HG03457 (cell line): ENCODE data around the gene PCSK4.
"Not testable (repeated sequence)": the region's sequence is repeated elsewhere in the genome, so short reads cannot be mapped to it uniquely, and the experiment has no call there.

ENCODE experiments used
- ATAC-seq: cut with Tn5 transposase; IDR thresholded peaks from one replicate; pipeline ENCODE4 v1.9.1; 2021; ENCODE audit warnings: moderate number of reproducible peaks; ENCODE audit not compliant: unreplicated experiment

Gene PCSK4

DNA sequence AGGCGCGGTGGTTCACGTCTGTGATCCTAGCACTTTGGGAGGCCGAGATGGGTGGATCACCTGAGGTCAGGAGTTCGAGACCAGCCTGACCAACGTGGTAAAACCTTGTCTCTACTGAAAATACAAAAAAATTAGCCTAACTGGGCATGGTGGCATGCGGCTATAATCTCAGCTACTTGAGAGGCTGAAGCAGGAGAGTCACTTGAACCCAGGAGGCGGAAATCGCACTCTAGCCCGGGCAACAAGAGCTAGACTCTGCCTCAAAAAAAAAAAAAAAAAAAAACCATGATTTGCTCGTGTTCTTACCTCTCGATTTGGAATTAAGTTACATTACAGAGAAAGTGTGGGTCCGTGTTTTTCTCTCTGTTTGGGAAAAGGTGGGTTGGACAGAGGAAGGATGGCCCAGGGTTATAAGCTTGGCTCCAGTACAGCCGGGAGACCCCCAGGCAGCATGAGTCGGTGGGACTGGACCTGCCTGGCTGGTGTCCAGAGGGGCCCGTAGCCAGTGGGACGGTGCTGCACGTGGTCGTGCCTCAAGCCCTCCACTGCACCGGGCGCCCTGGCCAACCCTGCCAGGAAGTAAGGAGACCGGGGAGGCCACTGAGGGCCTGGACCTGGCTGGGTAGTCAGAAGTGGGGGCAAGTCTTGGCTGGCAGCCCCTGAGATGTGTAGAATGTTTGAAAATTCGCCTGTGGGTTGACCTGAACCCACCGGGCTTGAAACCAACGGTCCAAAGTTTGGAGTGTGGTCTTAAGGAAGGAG is 48.3 kb downstream of the PCSK4 start:
- ATAC-seq = no peak

- no peak for ATAC-seq
These were observed 49.1 kb downstream of the PCSK4 start for GRCh38 chr19:1441022-1441426.

- ATAC-seq = no peak
These were observed 49.7 kb downstream of the PCSK4 start for GRCh38 chr19:1440418-1440801.

DNA sequence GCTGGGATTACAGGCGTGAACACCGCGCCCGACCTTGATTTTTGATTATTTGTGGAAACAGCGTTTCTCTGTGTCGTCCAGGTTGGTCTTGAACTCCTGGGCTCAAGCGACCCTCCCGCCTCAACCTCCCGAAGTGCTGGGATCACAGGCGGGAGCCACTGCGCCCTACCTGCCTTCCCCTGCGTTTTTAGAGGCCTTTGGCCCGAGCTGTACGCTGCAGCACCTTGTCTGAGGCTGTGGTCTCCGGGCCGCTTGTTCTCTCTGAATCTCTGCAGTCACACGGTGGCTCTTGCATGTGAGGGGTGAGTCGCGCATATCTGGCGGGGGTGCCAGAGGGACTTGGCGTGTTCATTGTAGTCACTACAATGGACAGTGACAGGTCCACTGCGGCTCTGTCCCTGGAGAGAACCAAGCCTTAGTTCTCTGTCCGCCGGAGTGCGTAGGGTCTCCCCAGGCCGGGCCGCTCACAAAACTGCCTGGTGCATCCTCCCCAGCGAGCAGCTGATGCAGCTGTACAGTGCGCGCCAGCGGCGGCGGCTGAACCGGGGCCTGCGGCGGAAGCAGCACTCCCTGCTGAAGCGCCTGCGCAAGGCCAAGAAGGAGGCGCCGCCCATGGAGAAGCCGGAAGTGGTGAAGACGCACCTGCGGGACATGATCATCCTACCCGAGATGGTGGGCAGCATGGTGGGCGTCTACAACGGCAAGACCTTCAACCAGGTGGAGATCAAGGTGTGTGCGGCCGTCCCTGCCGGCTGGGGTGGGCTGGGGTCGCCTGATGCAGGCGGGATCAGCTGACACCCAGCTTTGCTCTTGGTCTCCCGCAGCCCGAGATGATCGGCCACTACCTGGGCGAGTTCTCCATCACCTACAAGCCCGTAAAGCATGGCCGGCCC is 50.4 kb downstream of the PCSK4 start:
- not testable (repeated sequence) for ATAC-seq

DNA sequence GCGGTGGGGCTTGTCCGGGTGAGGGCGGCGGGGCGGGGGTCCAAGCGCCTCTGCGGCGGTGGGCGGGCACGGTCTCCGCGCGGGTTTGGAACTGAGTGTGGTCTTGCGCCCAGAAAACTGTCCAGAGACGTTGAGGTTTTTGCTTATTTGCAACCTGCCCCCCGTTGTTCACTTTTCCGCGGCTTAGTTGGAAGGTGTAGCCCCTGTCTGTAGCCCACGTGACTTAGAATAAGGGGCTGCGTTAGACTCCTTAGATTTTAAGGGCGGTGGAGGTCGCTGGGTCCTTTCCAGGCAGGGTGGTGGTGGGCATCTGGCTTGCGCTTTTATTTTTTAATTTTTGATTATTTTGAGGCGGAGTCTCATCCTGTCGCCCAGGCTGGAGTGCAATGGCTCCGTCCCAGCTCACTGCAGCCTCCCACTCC is 51.2 kb downstream of the PCSK4 start:
- ATAC-seq = no peak

DNA sequence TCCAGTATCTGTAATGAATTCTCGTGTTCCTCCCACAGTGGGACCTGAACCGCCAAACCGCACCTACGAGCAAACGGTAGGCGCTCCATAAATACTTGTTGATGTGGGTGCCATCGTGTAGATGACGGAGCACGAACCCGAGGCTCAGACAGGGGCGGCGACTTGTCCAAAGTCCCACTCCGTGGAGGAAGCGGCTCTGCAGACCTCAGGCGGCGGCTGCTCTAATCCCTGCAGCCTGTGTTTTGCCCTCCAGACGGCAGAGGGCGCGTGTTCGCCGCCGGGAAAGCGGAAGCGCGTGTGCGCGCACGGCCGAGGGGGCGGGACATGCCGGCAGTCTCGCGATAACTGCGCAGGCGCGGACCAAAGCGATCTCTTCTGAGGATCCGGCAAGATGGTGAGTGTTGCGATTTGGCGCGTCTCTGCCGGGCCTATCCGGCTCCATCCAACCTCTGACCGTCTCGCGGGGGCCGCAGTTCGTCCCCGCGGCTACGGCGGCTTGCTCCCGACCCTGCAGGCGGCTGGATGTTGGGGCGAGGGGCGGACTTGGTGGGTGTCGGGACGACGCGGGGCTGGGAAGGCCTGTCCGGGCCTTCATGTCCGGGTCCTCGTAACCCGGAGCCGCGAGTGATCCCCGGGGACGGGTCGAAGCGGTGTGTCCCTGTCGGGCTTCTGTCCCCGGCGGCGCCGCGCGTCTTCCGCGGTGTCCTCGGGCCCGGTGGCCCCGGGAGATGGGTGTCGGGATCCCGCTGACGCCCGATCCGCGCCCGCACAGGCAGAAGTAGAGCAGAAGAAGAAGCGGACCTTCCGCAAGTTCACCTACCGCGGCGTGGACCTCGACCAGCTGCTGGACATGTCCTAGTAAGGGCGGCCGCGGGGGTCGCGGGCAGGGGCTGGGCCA is 51.9 kb downstream of the PCSK4 start, which contains the start of gene RPS15:
Gene RPS15, plus strand, starts transcription at position 362 of the 898 bp plus-strand sequence. Its CDS starts 30 bp downstream, at position 392.
- ATAC-seq = peak; percentile 72

GRCh38 chr19:1437609-1438008 is 52.5 kb downstream of the PCSK4 start:
- no peak for ATAC-seq

DNA sequence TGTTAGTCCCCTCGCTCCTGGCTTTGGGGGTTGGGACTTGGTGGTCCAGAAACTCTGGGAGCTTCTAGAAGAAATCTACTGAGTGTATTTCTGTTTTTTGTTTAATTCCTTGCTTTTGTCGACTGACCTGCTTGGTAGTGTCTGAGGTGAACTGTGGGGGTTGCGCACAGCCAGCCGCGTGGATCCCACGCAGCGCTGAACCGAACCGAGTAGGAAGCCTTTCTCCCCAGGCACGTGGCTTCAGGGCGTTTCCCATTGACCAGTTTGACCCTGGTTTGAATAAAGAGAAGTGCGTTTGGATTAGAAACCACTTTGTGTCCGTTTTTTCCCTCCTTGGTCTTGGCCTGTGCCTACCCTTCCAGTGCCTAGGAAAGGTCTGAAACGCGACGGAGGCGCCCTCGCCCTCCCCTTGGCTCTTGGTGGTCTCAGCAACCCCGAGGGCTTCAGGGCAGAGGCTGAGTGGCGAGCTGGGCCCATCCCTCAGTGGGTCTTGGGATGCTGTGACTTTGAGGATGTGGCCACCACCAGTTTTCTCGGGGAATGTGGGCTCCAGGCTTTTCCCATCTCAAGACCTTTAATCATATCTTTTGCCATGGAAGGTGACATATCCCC is 54.7 kb downstream of the PCSK4 start:
- ATAC-seq = no peak

DNA sequence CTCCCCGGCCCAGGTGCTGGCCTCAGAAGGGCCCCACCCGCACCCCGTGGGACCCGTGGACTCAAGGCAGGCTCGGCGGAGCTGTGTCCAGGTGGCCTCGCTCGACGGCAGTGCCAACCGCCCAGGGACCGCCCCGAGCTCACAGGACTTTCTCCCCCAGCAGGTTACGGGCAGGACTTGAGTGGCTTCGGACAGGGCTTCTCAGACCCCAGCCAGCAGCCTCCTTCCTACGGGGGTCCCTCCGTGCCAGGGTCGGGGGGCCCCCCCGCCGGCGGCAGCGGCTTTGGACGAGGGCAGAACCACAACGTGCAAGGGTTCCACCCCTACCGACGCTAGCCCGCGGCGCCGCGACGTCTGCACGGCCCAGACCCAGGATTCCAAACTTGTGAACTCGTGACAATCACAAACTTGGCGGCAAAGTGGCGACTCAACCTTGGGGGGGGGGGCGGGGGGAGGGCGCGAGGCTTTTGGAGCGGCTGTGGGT is 55.5 kb downstream of the PCSK4 start:
- ATAC-seq = no peak

DNA sequence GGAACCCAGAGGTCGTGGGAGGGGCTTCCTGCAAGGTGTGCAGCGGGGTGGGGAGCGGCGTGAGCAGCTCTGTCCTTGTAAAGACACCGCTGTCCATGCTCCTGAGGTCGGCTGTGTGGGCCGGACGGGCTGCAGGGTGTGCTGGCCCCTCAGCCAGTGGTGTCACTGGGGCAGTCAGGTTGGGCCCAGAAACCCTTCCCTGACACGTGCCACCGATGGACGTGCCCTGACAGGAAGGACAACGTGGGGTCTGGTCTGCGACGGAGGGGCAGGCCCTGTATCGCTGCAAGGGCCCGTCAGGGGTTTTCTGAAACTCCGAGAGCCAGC is 56.1 kb downstream of the PCSK4 start:
- no peak for ATAC-seq

DNA sequence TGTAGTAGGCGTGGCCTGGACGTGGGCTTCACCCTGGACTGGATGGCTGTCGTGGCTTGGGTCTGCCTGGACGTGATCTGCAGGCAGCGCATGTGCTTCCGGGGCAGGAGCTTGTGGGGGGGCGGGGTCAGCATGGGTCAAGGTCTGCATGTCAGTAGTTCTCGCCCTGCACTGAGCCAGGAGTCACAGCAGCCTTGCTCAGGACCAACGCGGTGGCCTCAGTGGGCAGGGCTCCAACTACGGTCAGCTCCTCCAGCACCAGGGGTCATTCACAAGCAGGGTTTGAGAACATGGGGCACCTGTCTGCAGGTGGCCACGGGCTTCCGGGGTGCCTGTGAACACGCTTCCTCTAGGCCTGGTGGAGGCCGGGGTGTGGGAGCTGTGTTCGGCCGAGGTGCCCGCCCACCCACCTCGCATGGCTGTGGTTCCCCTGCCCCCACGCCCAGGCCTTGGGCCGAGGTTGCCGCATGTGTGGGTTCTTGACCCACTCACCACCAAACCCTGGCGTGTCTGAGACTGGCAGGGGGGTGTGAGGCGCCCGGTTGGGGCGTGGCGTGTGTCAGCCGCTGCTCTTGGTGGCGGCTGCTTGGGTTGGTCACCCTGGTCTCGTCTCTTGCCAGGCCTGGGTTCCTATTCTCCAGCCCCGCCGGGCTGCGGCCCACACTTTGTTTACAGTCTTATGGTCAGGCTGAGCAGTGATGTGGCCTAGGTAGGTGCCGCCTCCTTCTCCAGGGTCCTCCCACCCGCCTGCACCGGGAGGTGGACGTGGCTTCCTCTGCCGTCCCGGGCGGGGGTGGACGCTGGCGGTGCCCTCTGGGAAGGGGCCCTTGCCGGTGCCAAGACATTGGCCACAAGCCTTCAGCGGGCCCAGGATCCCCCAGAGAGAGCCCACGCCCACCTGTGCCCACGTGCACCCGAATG is 56.8 kb downstream of the PCSK4 start:
- no peak for ATAC-seq

- ATAC-seq = no peak
These were observed 57.7 kb downstream of the PCSK4 start for GRCh38 chr19:1432507-1432887.

DNA sequence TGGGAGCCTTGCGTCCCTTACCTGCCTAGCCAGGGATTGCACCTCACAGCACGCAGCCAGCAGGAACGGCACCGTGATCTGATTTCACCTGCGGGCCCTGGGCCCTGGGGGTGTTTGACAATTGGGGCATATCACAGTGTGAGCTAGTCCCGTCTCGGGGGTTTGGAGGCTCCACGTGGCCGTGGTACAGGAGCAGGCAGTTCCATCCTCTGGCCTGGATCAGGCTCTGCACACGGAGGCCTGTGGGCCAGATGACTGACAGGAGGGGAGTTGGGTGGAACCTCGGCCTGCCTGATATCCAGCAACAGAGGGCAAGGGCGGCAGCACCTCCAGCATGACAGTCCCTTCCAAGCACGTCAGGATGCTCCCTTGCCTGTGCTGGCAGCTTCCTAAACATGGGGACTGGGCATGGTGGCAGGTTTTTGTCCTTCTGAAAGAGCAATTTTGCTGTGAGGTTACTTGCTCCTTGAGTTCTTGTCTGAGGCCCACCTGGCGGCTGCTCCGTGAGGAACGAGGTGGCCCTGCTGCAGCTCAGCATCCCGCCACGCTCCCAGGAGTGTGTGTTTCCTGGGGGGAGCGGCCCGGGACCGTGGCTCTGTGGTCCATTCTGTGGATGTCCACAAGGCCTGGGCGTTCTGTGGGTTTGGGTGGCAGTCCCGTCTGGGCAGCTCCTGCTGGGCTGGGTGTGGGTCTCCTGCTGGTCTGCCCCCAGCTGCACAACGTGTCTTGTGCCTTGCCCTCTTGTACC is 58.2 kb downstream of the PCSK4 start:
- ATAC-seq = no peak
